ENCODE measurements around the gene SELENOM. TPM values are rescaled to one million over a fixed set of nuclear protein-coding genes. Genes with fewer than 3 reads are reported as not detected.

The SELENOM gene
- polyA plus RNA-seq (2013, experiment 1 of 2; ENCODE audit: insufficient read length) = 131 TPM
- polyA plus RNA-seq (2013, experiment 2 of 2; ENCODE audit: insufficient read length) = 143 TPM

GRCh38 chr22:31107178-31107893 is at the start of gene SELENOM:
Gene SELENOM (minus strand): TSS chr22:31107568. CDS start chr22:31107505, 63 bp downstream.
- DNase-seq = peak; percentile 99

- peak; percentile 25 for DNase-seq
Measured at GRCh38 chr22:31155422-31155821, 48.1 kb upstream of the SELENOM start.

DNA sequence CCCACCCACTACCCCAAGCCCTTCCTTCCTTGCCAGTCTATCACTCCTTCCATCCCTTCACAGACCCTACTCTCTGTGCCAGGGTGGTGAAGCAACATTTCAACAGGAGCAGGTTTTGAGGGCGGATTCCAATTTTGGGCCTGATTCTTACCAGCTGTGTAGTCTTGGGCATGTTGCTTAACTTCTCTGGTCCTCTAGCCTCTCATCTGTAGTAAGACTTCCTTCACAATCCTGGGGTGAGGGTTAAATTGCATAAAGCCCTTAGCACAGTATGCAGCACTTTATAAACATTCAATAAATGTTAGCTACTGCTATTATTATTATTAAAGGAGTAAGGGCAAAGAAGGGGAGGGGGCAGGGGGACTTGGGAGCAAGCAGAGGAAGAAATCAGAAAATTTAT is 47.6 kb upstream of the SELENOM start:
- no peak for DNase-seq

- DNase-seq = no peak
Measured at GRCh38 chr22:31153357-31153756, 46.0 kb upstream of the SELENOM start.

DNA sequence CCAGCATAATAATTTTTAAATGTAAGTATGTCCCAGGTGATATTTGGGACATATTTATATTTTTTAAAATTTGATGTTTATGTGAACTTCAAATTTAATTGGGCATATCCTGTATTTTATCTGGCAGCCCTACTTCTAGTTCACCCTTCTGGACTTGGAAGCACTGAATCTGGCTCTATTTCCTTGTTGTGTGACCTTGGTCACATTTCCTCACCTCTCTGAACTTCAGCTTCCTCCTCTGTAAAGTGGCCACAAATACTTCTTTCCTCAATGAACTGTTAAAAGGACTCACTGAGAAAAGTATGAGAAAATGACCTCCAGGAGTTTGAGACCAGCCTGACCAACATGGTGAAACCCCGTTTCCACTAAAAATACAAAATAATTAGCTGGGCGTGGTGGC is 44.5 kb upstream of the SELENOM start:
- no peak for DNase-seq

- no peak for DNase-seq
Measured at GRCh38 chr22:31150615-31151014, 43.2 kb upstream of the SELENOM start.

GRCh38 chr22:31148953-31149627 is 41.7 kb upstream of the SELENOM start:
- peak; percentile 73 for DNase-seq

GRCh38 chr22:31148488-31148887 is 41.1 kb upstream of the SELENOM start:
- no peak for DNase-seq

- DNase-seq = no peak
Measured at GRCh38 chr22:31144223-31144622, 36.9 kb upstream of the SELENOM start.

DNA sequence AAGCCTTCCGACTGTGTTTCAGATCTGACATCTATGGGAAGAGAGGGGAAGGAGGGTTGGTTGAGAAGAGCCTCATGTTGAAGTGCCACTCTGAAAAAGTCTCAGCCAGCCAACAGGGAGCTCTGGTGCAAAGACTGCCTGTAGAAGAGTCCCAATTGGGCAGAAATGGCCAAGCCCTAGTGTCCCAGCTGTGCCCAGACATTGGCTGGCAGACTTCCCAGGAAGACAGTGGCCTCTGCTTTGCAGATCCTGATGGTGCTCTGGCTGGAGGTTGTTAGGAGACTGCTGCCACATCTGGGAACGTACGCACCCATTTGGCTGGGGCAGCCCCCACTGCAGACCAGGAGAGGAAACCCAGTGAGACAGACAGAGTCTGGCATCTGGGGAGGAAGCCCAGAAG is 36.2 kb upstream of the SELENOM start:
- DNase-seq = no peak

DNA sequence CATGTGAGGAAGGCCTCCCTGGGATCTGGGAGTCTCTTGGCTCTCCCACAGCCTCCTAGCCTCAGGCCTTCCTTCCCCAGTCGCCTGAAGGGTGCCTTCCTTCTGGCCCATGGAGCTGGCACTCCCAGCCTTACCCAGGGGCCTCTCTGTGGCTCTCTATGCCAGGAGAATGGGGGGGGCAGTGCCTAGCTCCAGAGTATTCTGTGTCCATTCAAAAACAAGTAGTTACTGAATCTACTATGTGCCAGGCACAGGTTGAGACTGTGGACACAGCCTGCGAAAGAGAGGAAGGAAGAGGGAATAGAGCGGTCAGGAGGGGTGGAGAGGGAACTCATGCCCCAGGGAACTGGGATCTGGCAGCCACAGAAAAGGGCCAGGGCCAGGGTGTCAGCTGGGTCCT is 35.7 kb upstream of the SELENOM start:
- no peak for DNase-seq

GRCh38 chr22:31142285-31142684 is 34.9 kb upstream of the SELENOM start:
- DNase-seq = no peak

GRCh38 chr22:31141551-31141950 is 34.2 kb upstream of the SELENOM start:
- no peak for DNase-seq

DNA sequence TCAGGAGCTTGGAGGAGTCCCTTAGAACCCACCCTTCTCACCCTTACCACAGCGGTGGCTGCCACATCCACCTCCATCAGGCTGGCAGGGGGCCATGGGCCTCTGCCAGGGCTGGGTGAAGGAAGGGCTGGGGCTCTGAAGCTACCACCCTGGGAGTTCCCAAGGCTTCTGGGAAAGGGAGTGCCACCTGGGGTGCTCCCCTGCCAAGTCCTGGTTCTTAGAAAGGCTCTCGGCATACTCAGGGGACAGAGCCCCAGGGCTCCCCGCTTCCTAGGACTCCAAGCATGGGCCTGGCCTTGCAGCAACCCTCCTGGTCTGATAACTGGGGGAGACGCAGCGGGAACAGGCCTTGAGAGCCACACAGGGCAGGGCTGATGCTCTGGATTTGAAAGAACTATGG is 33.4 kb upstream of the SELENOM start:
- DNase-seq = no peak

DNA sequence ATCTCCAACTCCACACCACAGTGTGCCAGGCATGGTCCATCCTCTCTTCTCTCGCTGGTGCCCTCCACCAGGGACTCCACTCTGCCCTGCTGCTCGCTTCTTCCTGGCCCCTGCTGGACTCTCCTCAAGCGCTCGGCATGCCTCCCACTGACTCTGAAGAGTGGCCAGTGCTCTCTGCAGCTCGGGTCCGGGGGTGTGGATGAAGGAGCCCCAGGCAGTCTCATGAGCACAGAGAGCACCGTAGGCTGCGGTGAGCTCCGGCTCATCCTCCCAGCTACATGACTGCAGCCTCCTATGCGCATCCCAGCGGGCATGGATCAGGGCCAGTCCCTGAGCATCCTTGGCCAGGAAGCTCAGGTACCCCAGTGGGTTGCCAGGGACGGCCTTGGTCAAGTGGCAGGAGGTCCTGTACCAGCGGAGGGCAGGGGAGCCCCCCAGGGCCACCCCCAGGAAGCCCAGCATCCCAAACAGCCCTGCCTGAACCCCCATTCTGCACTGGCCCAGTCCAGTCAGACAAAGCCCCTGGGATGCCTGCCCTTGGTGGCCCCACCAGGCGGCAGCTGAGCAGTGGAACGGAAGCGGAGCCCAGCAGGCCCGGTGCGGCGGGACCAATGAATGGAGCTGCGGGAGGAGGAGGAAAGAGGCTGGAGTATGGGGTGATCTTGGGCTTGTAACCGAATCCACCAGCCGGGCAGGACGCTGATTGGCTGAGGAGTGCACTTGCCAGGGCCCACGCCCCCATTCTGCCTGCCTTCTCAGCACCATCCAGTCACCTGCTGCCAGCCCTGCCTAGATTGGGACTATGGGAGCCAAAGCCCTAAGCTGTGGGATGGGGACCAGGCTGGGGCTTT is 32.7 kb upstream of the SELENOM start, which contains the start of gene PLA2G3:
Gene PLA2G3, minus strand, starts transcription at position 643 of the 851 bp plus-strand sequence. Its CDS starts 154 bp downstream, at position 489.
- peak; percentile 32 for DNase-seq

- no peak for DNase-seq
Measured at GRCh38 chr22:31139066-31139465, 31.7 kb upstream of the SELENOM start.

DNA sequence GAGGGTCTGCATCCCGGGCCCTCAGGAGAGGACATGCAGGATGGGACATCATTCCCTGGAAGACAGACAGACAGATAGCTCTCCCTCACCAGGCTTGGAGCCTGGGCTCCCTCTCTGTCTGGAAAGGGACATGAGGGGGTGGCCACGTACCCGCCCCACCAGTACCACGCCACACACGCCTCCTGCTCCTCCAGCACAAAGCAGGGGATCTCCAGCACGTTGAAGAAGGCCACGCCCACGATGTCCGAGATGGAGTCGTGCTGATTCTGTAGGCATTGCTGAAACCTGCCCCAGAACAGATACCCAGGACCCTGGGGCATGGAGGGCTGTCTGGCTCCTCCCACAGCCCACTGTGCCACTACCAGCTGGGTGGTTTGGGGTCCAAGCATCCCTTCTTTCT is 30.8 kb upstream of the SELENOM start:
- no peak for DNase-seq

GRCh38 chr22:31137721-31138120 is 30.4 kb upstream of the SELENOM start:
- DNase-seq = no peak

DNA sequence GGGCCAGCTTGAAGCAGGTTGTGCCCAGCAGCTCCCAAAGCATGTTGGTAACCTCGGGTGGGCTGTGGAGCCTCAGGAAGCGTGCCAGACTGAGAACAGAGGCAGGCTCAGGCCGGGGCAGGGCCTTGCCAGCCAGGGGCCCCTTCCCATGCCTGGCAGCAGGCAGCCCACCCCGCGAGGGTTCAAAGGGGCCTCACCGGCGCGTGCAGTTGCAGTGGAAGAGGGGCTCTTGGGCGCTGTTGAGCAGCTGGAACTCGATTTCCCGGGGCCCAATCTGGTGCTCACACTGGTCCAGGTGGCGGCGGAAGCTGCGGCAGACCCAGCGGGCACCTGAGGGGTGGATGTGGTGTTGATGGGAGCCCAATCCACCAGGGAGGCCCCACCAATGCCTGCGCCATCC is 29.3 kb upstream of the SELENOM start:
- DNase-seq = no peak

DNA sequence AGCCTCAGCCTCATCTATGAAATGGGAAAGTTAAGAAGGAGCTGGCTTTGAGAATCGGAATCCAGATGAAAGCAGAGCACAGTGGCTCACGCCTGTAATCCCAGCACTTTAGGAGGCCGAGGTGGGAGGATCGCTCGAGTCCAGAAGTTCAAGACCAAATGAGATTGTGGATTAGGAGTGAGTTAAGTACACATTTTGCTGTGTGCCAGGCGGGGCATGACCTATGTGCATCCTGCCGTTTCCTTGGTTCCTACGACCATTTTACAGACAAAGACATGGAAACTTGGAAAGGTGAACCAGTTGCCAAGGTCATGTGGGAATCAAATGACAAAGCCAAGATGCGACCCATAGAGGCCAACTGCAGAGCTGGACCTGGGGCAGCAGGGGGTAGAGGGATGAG is 28.8 kb upstream of the SELENOM start:
- DNase-seq = no peak

- no peak for DNase-seq
Measured at GRCh38 chr22:31135706-31136105, 28.3 kb upstream of the SELENOM start.

DNA sequence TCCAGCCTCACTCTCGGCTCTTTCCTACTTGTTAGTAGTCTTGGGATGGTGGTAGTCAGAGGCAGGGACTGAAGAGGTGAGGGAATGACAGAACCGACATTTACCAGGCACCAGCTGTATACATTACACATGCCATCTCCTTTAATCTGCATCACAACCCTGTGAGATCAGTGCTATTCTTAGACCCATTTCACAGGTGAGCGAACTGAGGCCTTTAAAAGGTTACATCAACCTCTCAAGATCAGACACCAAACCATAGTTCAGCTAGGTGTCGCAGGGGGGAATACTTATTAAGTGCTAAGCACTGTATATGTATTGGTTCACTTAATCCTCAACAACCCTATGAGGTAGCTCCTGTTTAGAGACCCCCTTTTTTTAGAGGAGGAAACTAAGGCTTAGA is 27.3 kb upstream of the SELENOM start:
- no peak for DNase-seq

DNA sequence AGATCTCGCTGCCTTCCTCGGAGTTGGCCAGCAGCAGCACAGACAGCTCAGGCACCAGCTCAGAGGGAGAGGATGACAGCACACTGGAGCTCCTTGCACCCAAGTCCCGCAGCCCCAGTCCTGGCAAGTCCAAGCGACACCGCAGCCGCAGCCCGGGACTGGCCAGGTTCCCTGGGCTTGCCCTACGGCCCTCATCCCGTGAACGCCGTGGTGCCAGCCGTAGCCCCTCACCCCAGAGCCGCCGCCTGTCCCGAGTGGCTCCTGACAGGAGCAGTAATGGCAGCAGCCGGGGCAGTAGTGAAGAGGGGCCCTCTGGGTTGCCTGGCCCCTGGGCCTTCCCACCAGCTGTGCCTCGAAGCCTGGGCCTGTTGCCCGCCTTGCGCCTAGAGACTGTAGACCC is 26.5 kb upstream of the SELENOM start:
- DNase-seq = no peak
